HCT116 (cell line): ENCODE data around the gene DMD.

Experiments
- EZH2 ChIP-seq: fragments of 200-600 bp; sonication (generic); IDR thresholded peaks from 2 replicates; pipeline ENCODE4 v1.6.1; 2017; ENCODE audit warnings: antibody characterized with exemption, mixed run types
- POLR2A ChIP-seq: IDR thresholded peaks from 2 replicates; pipeline ENCODE4 v1.7.0; 2011; ENCODE audit warnings: borderline replicate concordance; ENCODE audit not compliant: insufficient read depth, insufficient read length; ENCODE audit errors: extremely low read depth
- TF ChIP-seq, protein P1 (sequence below), 3 experiments: fragments of 200-600 bp in 1 of 3; sonication (generic) in 1 of 3; IDR thresholded peaks in 2 of 3; conservative IDR thresholded peaks in 1 of 3; 2 replicates each; pipeline ENCODE4 v1.5.1; 2012 to 2017; ENCODE audit warnings: low read depth in 2 of 3, low read length in 2 of 3, antibody characterized with exemption in 1 of 3, borderline replicate concordance in 1 of 3, control low read depth in 1 of 3, mild to moderate bottlenecking in 1 of 3, mixed read lengths in 1 of 3, mixed run types in 1 of 3, moderate library complexity in 1 of 3; ENCODE audit not compliant: insufficient read depth in 1 of 3
- TF ChIP-seq, protein P2 (sequence below): IDR thresholded peaks from 2 replicates; pipeline ENCODE4 v1.6.1; 2012

DNA sequence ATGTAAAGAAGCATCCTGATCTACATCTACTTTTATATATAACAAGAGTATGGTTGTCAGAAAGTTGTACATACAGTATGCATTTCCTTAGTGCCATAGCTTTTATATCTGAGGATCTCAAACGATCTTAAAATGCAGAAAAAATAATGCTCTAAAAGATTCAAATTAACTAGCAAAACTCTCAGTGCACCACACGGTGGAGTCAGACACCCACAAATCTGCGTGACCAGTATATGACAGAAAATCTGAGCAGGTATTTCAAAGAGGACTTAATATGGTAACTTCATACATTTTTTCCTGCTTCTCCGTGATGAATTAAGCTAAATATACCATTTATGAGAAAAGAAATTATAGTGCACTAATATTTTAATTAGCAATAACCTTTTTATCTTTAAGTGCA lies 803.0 kb downstream of the DMD start:
- TF ChIP-seq POLR2A: no peak
- TF ChIP-seq, protein P1, sequence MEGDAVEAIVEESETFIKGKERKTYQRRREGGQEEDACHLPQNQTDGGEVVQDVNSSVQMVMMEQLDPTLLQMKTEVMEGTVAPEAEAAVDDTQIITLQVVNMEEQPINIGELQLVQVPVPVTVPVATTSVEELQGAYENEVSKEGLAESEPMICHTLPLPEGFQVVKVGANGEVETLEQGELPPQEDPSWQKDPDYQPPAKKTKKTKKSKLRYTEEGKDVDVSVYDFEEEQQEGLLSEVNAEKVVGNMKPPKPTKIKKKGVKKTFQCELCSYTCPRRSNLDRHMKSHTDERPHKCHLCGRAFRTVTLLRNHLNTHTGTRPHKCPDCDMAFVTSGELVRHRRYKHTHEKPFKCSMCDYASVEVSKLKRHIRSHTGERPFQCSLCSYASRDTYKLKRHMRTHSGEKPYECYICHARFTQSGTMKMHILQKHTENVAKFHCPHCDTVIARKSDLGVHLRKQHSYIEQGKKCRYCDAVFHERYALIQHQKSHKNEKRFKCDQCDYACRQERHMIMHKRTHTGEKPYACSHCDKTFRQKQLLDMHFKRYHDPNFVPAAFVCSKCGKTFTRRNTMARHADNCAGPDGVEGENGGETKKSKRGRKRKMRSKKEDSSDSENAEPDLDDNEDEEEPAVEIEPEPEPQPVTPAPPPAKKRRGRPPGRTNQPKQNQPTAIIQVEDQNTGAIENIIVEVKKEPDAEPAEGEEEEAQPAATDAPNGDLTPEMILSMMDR (IDR thresholded peaks at IDR 0.05 in 2 of 3, conservative IDR thresholded peaks at IDR 0.05 in 1 of 3; ENCODE audit: borderline replicate concordance in 1 of 3, insufficient read depth in 1 of 3, low read depth in 2 of 3, low read length in 2 of 3): no peak
- TF ChIP-seq, protein P2, sequence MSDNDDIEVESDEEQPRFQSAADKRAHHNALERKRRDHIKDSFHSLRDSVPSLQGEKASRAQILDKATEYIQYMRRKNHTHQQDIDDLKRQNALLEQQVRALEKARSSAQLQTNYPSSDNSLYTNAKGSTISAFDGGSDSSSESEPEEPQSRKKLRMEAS: no peak
- no peak for TF ChIP-seq EZH2
